HG03439 (cell line): Measurements from ENCODE around the gene GRIK2.
"Not testable (repeated sequence)": the region's sequence is repeated elsewhere in the genome, so short reads cannot be mapped to it uniquely, and the experiment has no call there.

Source experiments
- ATAC-seq: cut with Tn5 transposase; IDR thresholded peaks from one replicate; pipeline ENCODE4 v1.9.1; 2021; ENCODE audit warnings: mild to moderate bottlenecking, moderate library complexity; ENCODE audit not compliant: unreplicated experiment

The GRIK2 gene

GRCh38 chr6:101980924-101981323, 587.4 kb downstream of the GRIK2 start:
- no peak for ATAC-seq

GRCh38 chr6:101986476-101986875, 593.0 kb downstream of the GRIK2 start:
- ATAC-seq: peak; percentile 59

GRCh38 chr6:101992286-101992685, 598.8 kb downstream of the GRIK2 start:
- no peak for ATAC-seq

- ATAC-seq: no peak
Measured at GRCh38 chr6:101994521-101994920, 601.0 kb downstream of the GRIK2 start.

- no peak for ATAC-seq
Measured at GRCh38 chr6:102015431-102015830, 621.9 kb downstream of the GRIK2 start.

- no peak for ATAC-seq
Measured at GRCh38 chr6:102022281-102022680, 628.8 kb downstream of the GRIK2 start.

- ATAC-seq: no peak
Measured at GRCh38 chr6:102022803-102023202, 629.3 kb downstream of the GRIK2 start.

- ATAC-seq: no peak
Measured at GRCh38 chr6:102023977-102024657, 630.6 kb downstream of the GRIK2 start.

- ATAC-seq: no peak
Measured at GRCh38 chr6:102026649-102027048, 633.1 kb downstream of the GRIK2 start.

GRCh38 chr6:102028176-102028575, 634.7 kb downstream of the GRIK2 start:
- ATAC-seq: no peak

- ATAC-seq: no peak
Measured at GRCh38 chr6:102038964-102039363, 645.5 kb downstream of the GRIK2 start.

GRCh38 chr6:102039441-102039840, 645.9 kb downstream of the GRIK2 start:
- no peak for ATAC-seq

GRCh38 chr6:102051001-102051400, 657.5 kb downstream of the GRIK2 start:
- ATAC-seq: no peak

- no peak for ATAC-seq
Measured at GRCh38 chr6:102051720-102052119, 658.2 kb downstream of the GRIK2 start.

- ATAC-seq: no peak
Measured at GRCh38 chr6:102064142-102064541, 670.6 kb downstream of the GRIK2 start.

- no peak for ATAC-seq
Measured at GRCh38 chr6:102066301-102066700, 672.8 kb downstream of the GRIK2 start.

GRCh38 chr6:102068349-102068929, 674.9 kb downstream of the GRIK2 start:
- ATAC-seq: no peak

- ATAC-seq: no peak
Measured at GRCh38 chr6:102075539-102075938, 682.0 kb downstream of the GRIK2 start.

- no peak for ATAC-seq
Measured at GRCh38 chr6:102085257-102085656, 691.7 kb downstream of the GRIK2 start.

GRCh38 chr6:102088160-102088559, 694.7 kb downstream of the GRIK2 start:
- not testable (repeated sequence) for ATAC-seq

- peak; percentile 83 for ATAC-seq
Measured at GRCh38 chr6:102114402-102114801, 720.9 kb downstream of the GRIK2 start.

GRCh38 chr6:102115911-102116310, 722.4 kb downstream of the GRIK2 start:
- no peak for ATAC-seq

- no peak for ATAC-seq
Measured at GRCh38 chr6:102118034-102118433, 724.5 kb downstream of the GRIK2 start.
